ENCODE data around the gene EYA2.

Gene EYA2

GRCh38 chr20:47122560-47122959 lies 227.9 kb downstream of the EYA2 start:
- TF ChIP-seq, protein P1, sequence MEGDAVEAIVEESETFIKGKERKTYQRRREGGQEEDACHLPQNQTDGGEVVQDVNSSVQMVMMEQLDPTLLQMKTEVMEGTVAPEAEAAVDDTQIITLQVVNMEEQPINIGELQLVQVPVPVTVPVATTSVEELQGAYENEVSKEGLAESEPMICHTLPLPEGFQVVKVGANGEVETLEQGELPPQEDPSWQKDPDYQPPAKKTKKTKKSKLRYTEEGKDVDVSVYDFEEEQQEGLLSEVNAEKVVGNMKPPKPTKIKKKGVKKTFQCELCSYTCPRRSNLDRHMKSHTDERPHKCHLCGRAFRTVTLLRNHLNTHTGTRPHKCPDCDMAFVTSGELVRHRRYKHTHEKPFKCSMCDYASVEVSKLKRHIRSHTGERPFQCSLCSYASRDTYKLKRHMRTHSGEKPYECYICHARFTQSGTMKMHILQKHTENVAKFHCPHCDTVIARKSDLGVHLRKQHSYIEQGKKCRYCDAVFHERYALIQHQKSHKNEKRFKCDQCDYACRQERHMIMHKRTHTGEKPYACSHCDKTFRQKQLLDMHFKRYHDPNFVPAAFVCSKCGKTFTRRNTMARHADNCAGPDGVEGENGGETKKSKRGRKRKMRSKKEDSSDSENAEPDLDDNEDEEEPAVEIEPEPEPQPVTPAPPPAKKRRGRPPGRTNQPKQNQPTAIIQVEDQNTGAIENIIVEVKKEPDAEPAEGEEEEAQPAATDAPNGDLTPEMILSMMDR (IDR thresholded peaks at IDR 0.05; ENCODE audit: low read depth, low read length): no peak
- DNase-seq (ENCODE audit: extremely low read depth, low read depth): no peak

- TF ChIP-seq, protein P1 (IDR thresholded peaks at IDR 0.05; ENCODE audit: low read depth, low read length): no peak
- DNase-seq (ENCODE audit: extremely low read depth, low read depth): no peak
Observed at GRCh38 chr20:47124181-47124717, 229.6 kb downstream of the EYA2 start.

GRCh38 chr20:47125508-47125757 lies 230.8 kb downstream of the EYA2 start:
- DNase-seq (ENCODE audit: extremely low read depth, low read depth): no peak
- TF ChIP-seq, protein P1 (IDR thresholded peaks at IDR 0.05; ENCODE audit: low read depth, low read length): no peak

DNA sequence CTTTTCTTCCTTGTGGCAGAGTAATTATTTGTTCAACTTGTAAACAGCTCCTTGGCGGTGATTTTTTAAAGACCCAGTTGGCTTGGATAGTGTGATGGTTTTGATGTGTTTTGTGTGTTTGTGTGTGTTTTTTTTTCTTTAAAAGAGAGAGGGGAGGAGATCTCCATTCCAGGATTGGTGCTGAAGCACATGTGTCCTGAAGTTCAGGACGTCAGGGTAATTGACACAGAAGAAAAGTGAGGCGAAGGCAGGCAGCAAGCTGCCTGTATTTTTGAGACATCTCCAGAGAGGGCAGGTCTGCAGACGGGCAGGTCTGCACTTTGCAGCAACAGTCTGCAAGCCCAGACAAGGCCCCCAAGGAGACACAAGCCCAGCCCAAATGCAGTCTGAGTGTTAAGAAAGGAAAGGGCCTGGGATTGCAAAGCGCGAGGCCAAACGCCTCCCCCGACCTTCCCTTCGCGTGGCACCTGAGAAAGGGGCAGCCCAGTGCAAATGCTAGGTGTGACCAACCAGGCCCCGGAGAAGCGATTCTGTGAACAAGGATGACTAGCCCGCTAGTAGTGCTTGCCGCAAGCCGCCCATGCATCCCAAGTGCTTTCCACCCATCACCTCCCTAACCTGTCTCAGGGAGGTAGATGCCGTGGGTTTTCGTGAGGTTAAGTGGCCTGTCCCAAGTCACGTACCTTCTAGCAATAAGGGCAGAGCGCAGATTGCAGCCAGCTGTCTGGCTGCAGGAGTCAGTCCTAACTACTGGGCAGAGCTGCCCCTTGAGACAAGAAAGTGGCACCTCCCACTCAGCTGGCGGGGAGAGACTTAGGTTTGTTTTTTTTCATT lies 231.3 kb downstream of the EYA2 start:
- TF ChIP-seq, protein P1 (IDR thresholded peaks at IDR 0.05; ENCODE audit: low read depth, low read length): no peak
- no peak for DNase-seq (ENCODE audit: extremely low read depth, low read depth)

DNA sequence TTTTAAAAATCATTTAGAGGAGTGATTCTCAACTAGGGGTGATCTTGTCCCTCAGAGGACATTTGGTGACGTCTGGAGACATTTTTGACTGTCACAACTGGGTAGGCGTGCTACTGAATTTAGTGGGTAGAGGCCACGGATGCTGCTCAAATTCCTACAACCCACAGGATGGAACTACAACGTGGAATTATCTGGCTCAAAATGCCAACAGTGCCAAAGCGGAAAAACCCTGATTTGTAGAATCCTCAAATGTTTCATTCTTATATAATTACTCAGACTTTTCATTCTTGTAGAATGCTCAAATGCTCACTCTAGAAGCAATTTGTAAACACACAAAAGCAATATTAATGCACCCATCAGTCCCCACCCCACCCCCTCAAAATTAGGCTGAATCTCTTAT lies 232.1 kb downstream of the EYA2 start:
- TF ChIP-seq, protein P1 (IDR thresholded peaks at IDR 0.05; ENCODE audit: low read depth, low read length): no peak
- no peak for DNase-seq (ENCODE audit: extremely low read depth, low read depth)

- DNase-seq (ENCODE audit: extremely low read depth, low read depth): no peak
- TF ChIP-seq, protein P1 (IDR thresholded peaks at IDR 0.05; ENCODE audit: low read depth, low read length): no peak
Observed at GRCh38 chr20:47127546-47127945, 232.9 kb downstream of the EYA2 start.

DNA sequence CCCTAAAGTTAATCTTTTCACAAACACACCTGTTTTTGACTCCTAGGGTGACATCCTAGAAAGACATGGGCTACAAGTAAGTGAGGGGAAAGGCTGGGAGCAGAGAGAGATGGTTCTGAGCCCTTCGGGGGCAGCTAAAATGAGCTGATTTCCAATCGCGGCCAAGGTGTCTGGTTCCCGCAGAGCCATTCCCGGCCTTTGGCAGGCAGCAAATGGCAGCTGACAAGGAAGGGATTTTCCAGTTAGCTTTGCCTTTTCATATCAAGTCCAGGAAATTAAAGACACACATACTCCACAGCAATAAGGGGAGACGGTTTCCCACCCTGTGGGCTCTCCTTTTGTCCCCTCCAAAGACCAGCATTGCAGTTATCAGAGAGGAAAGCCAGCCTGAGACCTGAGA lies 233.4 kb downstream of the EYA2 start:
- DNase-seq (ENCODE audit: extremely low read depth, low read depth): no peak
- TF ChIP-seq, protein P1 (IDR thresholded peaks at IDR 0.05; ENCODE audit: low read depth, low read length): no peak

All from AG09319 (cell line).